HG03520 (cell line): ENCODE data around the gene APOBEC3H.

Experiments
- ATAC-seq: cut with Tn5 transposase; IDR thresholded peaks from one replicate; pipeline ENCODE4 v1.9.1; 2021; ENCODE audit warnings: mild to moderate bottlenecking, moderate library complexity; ENCODE audit not compliant: unreplicated experiment

The APOBEC3H gene

DNA sequence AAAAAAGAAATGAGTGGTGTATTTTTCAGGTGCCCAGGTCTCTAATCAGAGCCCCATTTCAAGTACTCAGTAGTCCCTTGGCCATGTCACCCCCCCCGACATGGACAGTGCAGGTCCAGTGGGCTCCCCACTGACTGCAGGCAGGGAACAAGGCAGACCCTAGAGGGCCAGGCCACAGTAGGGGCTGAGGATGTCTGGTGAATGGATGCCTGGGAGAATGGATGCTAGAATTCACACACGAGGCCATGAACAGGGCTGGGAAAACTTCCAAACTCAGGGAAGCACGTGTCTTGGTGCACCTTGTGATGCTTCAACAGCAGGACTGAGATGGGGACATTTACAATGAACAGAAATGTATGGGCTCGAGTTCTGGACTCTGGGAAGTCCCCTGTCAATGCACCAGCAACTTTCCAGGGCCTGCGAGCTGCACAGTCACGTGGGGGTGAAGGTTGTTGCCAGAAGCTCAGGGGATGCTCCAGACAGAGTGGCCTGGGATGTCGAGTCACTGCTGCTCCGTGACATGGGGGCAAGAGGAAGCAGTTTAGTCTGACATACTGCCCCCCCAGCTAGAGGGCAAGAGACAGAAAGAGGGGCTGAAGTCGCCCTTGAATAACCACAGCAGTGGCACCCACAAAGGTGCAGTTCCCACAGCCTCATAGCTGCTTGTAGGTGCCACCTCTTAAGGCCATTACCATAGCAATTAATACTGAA is 16.8 kb upstream of the APOBEC3H start:
- ATAC-seq = no peak

- no peak for ATAC-seq
Measured at GRCh38 chr22:39081016-39081415, 16.0 kb upstream of the APOBEC3H start.

DNA sequence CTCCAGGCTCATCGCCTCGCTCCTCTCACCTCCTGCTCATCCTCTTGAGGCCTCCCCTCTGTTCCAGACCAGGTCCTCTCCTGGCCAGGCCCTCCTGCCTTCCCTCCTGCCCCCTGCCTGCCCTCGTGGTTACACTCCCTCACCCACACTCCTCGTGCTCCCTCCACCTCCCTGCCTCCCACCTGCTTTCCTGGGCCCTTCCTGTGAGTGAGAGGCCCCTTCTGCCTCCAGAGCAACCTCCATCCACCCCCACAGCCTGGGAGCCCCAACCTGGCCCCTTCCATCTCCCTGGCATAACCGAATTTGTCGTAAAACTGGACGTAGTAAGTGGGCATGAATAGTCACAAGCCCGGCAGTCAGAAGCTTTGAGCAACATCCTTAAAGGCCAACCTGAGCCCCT is 15.4 kb upstream of the APOBEC3H start:
- no peak for ATAC-seq

DNA sequence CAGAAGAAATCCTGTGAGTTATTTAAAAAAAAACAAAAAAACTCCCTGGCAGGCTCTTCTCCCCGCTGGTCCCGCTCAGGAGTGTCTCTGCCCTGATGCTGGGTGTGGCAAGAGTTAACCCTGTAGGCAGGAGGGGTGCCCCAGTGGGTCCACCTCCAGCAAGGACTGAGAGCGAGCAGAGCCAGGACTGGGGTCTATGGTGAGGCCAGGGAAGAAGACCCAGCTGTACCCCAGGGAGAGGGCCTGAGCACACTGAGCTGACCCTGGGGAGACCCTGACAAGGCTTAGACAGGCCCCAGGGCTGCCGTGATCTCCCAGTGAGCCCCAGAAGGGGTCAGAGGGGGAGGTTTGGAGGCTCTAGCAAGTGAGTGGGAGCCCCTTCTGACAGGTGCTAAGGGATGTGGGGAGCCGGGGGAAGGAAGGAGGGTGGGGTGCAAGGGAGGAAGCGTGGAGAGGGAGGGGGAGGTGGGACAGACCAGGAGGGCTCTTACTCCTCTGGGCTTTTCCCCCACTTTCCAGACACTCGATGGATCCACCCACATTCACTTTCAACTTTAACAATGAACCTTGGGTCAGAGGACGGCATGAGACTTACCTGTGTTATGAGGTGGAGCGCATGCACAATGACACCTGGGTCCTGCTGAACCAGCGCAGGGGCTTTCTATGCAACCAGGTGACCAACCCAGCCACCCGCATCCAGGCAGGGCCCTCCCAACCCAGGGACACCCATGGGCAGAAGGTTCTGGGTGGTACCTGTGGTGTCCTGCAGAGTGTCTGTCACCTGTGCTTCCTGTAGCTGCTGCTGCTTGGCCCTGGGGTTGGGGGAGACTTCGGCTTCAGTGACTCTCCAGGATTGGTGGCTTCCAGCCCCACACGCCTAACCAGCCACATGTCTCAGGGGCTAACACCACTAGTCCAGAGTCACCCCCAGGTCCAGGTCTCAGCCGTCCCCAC is 13.6 kb upstream of the APOBEC3H start:
- no peak for ATAC-seq

DNA sequence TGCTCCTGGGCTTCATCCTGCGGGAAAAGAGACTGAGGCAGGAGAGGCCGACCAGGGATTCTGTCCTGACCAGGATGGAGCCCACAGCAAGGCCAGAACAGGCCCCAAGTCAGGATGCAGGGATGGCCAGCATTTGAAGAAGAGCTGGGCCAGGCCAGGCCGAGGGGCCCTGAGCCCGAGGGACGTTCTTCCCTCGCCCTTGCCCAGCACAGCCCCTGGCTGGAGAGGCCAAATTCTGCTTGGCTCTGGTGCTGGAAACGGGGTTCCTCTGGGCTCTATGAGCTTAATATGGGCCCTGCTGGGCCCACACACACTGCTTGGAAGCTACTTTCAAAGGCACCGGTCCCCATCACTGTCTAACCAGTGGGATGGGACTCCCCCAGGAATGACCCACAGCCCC is 12.4 kb upstream of the APOBEC3H start:
- no peak for ATAC-seq

- no peak for ATAC-seq
Measured at GRCh38 chr22:39087098-39087497, 9.9 kb upstream of the APOBEC3H start.

GRCh38 chr22:39087881-39088684 is 9.0 kb upstream of the APOBEC3H start:
- ATAC-seq = no peak

- no peak for ATAC-seq
Measured at GRCh38 chr22:39088685-39089032, 8.4 kb upstream of the APOBEC3H start.

GRCh38 chr22:39089928-39090327 is 7.1 kb upstream of the APOBEC3H start:
- ATAC-seq = no peak

- ATAC-seq = no peak
Measured at GRCh38 chr22:39090426-39091064, 6.5 kb upstream of the APOBEC3H start.

DNA sequence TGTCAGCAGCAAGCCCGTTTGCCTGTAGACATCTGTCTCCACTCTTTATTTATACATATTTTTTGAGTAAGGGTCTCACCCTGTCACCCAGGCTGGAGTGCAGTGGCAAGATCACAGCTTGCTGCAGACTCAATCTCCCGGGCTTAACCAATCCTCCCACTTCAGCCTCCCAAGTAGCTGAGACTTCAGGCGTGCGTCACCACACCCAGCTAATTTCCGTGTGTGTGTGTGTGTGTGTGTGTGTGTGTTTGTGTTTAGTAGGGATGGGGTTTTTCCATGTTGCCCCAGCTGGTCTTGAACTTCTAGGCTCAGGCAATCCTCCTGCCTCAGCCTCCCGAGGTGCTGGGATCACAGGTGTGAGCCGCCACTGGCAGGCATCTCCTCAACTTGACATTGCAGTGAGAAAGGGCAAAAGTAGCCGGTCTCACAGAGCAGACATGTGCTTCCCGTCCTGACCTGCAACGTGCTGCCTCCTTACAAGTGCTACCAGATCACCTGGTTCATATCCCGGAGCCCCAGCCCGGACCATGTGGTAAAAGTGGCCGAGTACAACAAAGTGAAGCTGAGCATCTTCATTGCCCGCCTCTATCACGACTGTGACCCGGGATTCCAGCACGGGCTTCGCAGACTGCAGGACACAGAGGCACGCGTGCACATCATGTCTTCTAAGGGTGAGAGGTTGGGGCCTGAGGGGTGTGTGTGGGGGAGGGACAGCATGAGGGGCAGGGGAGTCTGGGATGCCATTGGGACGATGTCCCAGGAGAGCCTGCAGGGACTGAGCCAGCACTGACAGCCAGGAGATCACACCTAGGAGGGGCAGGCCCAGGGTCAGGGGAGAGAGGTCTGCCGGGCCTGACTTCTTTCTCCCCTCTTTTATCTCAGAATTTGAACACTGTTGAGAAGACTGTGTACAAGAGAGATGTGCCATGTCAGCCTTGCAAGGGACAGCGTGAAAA is 5.6 kb upstream of the APOBEC3H start:
- ATAC-seq = no peak

- no peak for ATAC-seq
Measured at GRCh38 chr22:39092111-39092862, 4.8 kb upstream of the APOBEC3H start.

- ATAC-seq = no peak
Measured at GRCh38 chr22:39094717-39095389, 2.2 kb upstream of the APOBEC3H start.

DNA sequence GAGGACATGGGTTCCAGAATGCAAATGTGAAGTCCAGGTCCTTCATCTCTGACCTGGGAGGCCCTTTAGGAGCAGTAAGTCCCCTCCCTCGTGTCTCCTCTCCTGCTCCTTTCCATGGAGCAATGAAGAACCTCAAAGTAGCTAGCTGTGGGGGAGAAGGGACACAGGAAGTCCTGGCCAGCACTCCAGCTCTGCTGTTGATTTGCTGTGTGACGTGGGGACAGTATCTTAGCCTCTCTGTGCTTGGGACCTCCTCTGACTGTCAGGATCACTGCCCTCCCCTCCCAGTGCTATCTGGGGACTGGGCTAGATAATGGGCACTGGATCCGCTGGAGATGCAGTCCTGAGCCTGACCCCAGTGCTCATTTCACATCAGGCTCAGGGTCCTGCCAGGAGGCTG is 1.1 kb upstream of the APOBEC3H start:
- no peak for ATAC-seq

GRCh38 chr22:39098026-39098425 is 982 bp downstream of the APOBEC3H start:
- ATAC-seq = no peak

DNA sequence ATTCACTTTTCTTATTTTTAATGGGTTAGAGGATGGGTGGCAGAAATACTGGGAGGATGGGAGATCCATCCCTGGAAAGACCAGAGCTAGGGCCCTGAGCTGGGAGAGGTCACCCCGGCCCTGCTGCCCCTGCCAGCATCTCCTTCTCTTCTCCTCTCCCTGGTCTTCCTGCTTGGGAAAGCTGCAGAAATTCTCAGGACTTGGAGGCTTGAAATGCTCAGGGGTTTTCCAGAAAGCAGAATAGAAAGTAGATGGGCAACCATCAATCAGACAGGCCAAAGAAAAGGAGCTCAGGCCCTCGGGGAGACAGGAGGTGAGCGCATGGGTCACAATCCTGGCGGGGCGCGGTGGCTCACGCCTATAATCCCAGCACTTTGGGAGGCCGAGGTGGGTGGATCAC is 1.5 kb downstream of the APOBEC3H start:
- ATAC-seq = no peak

- ATAC-seq = no peak
Measured at GRCh38 chr22:39101226-39101625, 4.2 kb downstream of the APOBEC3H start.

GRCh38 chr22:39103431-39103830 is 6.4 kb downstream of the APOBEC3H start:
- no peak for ATAC-seq

DNA sequence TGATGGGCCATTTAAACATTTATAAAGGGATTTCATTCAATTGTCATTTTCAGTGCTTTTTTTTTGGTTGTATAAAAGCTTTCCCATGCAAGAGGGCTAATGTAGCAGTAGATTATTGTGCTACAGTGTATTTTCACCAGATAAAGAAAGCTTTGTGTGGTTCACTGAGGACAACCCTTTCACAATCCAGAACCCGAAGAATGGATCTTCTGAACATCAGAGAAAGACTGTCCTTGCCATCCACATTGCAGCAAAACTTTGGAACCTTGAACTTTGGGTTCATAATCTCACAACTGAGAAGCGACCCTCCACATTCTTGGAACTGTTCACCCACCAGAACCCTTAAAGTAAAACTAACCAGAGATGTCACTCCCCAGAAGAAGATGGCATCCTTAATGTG is 9.3 kb downstream of the APOBEC3H start:
- no peak for ATAC-seq
